ENCODE results near the gene BICC1. TPM values are rescaled to one million over a fixed set of nuclear protein-coding genes. Genes with fewer than 3 reads are reported as not detected.

The BICC1 gene
- total RNA-seq, 1 experiment from 2014 or later: 0.57 TPM

GRCh38 chr10:58784361-58784760, 271.7 kb downstream of the BICC1 start:
- Histone ChIP-seq H3K14ac (ENCODE audit: insufficient read depth, low read length) (no peak overlapping the region), H2BK12ac (ENCODE audit: insufficient read length, low read depth, low read length) (no peak overlapping the region), H3K79me1 (ENCODE audit: insufficient read depth, low read depth, low read length, poor library complexity, severe bottlenecking) (no peaks in the 10 kb centered on the region), H4K5ac (ENCODE audit: insufficient read length, low read depth, low read length) (no peak overlapping the region), H2BK20ac (ENCODE audit: low read depth, low read length, poor library complexity, severe bottlenecking) (no peak overlapping the region), H2BK15ac (ENCODE audit: low read depth, low read length) (no peak overlapping the region), H2AK5ac (ENCODE audit: insufficient read length, low read length) (no peak overlapping the region), H3K23ac (ENCODE audit: insufficient read length, low read depth, low read length) (no peak overlapping the region), H3K4ac (ENCODE audit: low read depth, low read length) (no peak overlapping the region), H4K20me1 (ENCODE audit: control insufficient read depth, insufficient read depth, insufficient read length) (no peaks in the 10 kb centered on the region), H3K18ac (ENCODE audit: insufficient read length, low read depth, low read length) (no peak overlapping the region), H4K8ac (replicated peaks; ENCODE audit: insufficient read length, low read depth, low read length) (no peak overlapping the region), H3K9ac (ENCODE audit: extremely low read depth, insufficient read length, low read length) (no peak overlapping the region), H3K27me3 (ENCODE audit: insufficient read depth, low read length) (no peaks in the 10 kb centered on the region), H2AFZ (ENCODE audit: low read length) (no peak overlapping the region), H3K56ac (ENCODE audit: insufficient read length, low read depth, low read length) (no peak overlapping the region), H3K27ac (ENCODE audit: insufficient read length, low read depth, low read length) (no peak overlapping the region), H3K9me3 (ENCODE audit: control insufficient read depth, low read depth, low read length) (no peaks in the 10 kb centered on the region), H3K4me1 (ENCODE audit: insufficient read depth, low read length) (no peaks in the 10 kb centered on the region), H3T11ph (ENCODE audit: low read length) (no peak overlapping the region), H3K23me2 (ENCODE audit: insufficient read length, low read depth, low read length, poor library complexity, severe bottlenecking) (no peaks in the 10 kb centered on the region), H2BK120ac (ENCODE audit: low read depth, low read length, poor library complexity, severe bottlenecking) (no peak overlapping the region), H2BK5ac (ENCODE audit: insufficient read length, low read length) (no peak overlapping the region), H3K79me2 (ENCODE audit: insufficient read depth, low read length) (no peaks in the 10 kb centered on the region), H3K4me2 (ENCODE audit: insufficient read depth, insufficient read length, low read length) (no peak overlapping the region), H4K91ac (ENCODE audit: insufficient read length, low read depth, low read length) (no peak overlapping the region)
- Mint-ChIP-seq H3K36me3 (ENCODE audit: insufficient read depth in 1 of 3, low read depth in 3 of 3) (no peaks in the 10 kb centered on the region), H3K27ac (no peak overlapping the region), H3K4me1 (no peaks in the 10 kb centered on the region), H3K4me3 (no peak overlapping the region), H3K9me3 (no peaks in the 10 kb centered on the region), H3K27me3 (ENCODE audit: low read depth) (no peaks in the 10 kb centered on the region)
- no CpG with 5 or more reads among the region's 4 CpGs for WGBS (ENCODE audit: extremely low coverage, insufficient read length, low lambda C conversion rate)
- DNase-seq: no peak
- TF ChIP-seq CTCF (conservative IDR thresholded peaks at IDR 0.05): no peak

Measured in H9 (cell line).